Measurements from ENCODE around the gene ADARB1. TPM values are rescaled to one million over a fixed set of nuclear protein-coding genes. Genes with fewer than 3 reads are reported as not detected.
A peak's percentile ranks its signal among the peaks of the same experiment; 100 is the strongest.

Gene ADARB1
- total and polyA plus RNA-seq, 9 of the 15 experiments (the other 6 are each of a cell fraction or from before 2014, with no cell fraction given): 6.7 to 16.0 (median 8.3) TPM

GRCh38 chr21:45053561-45054226 is 20.7 kb upstream of the ADARB1 start (continued):
- TF ChIP-seq, protein P1, sequence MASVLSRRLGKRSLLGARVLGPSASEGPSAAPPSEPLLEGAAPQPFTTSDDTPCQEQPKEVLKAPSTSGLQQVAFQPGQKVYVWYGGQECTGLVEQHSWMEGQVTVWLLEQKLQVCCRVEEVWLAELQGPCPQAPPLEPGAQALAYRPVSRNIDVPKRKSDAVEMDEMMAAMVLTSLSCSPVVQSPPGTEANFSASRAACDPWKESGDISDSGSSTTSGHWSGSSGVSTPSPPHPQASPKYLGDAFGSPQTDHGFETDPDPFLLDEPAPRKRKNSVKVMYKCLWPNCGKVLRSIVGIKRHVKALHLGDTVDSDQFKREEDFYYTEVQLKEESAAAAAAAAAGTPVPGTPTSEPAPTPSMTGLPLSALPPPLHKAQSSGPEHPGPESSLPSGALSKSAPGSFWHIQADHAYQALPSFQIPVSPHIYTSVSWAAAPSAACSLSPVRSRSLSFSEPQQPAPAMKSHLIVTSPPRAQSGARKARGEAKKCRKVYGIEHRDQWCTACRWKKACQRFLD (CRISPR knock-in tag; IDR thresholded peaks at IDR 0.05): no peak
- TF ChIP-seq NFIX (CRISPR knock-in tag; IDR thresholded peaks at IDR 0.05; ENCODE audit: low read depth): no peak

GRCh38 chr21:45054227-45054926 is 20.0 kb upstream of the ADARB1 start:
- FAIRE-seq (no peak), DNase-seq (ENCODE audit: extremely low read depth in 1 of 4, low spot score in 3 of 4) (no peak), ATAC-seq (peak; percentile 39)
- TF ChIP-seq ZNF212 (CRISPR knock-in tag; IDR thresholded peaks at IDR 0.05) (no peak), ETS1 (conservative IDR thresholded peaks at IDR 0.05; ENCODE audit: control insufficient read depth, low read depth, low read length) (no peak), SMAD4 (CRISPR knock-in tag; conservative IDR thresholded peaks at IDR 0.05) (no peak), ETS2 (tag; IDR thresholded peaks at IDR 0.05; ENCODE audit: borderline replicate concordance, poor library complexity, severe bottlenecking) (no peak), SUPT5H (IDR thresholded peaks at IDR 0.05) (no peak), HDAC6 (IDR thresholded peaks at IDR 0.05; ENCODE audit: low read depth, low read length) (no peak)
- H3K4me1 ChIP-seq (replicated peaks in 1 of 2; ENCODE audit: control insufficient read depth in 2 of 2, insufficient read depth in 2 of 2, low read length in 2 of 2): peaks cover 0 to 9% of the 10 kb centered on the region in 2 experiments; a peak in 1 of 5 replicates
- H3K4me2 ChIP-seq (ENCODE audit: insufficient read depth, low read length): no peak overlapping the region
- peaks cover 11% of the 10 kb centered on the region; the same call in 1 of the 2 replicates for H4K20me1 ChIP-seq (replicated peaks; ENCODE audit: control insufficient read depth, insufficient read depth, low read length)
- no peaks in the 10 kb centered on the region for H3K9me3 ChIP-seq (replicated peaks; ENCODE audit: control insufficient read depth, insufficient read depth, low read depth, low read length)
- no peaks in the 10 kb centered on the region for H3K36me3 ChIP-seq (ENCODE audit: control insufficient read depth, insufficient read depth, low read length)
- H3K79me2 ChIP-seq (ENCODE audit: control insufficient read depth, insufficient read depth, low read length): no peaks in the 10 kb centered on the region
- H3K27ac ChIP-seq (ENCODE audit: extremely low read depth, low read depth, low read length): no peak overlapping the region
- H3K9me1 ChIP-seq (ENCODE audit: control insufficient read depth, insufficient read depth, low read length): no peaks in the 10 kb centered on the region
- ChIA-PET CTCF (ENCODE audit: low intra/inter-chr PET ratio) (no interaction called here), POLR2A (interaction anchor here (0.6 to 3.4 kb wide), 12 partner anchors 9 to 128 kb away, joined by 3 to 21 read pairs (median 4); partner anchors contain the start of gene ADARB1)
- WGBS (ENCODE audit: insufficient coverage, low coverage, missing lambda C conversion rate): 3% methylated on average over 18 of the region's 18 CpGs
- intact Hi-C loops (cut with micrococcal nuclease) (no loop called here), in situ Hi-C loops (cut with MboI) (no loop called here)
- no TSS peak for BruUV-seq (replicated peaks)
- H2AFZ ChIP-seq (ENCODE audit: low read depth, low read length): no peak overlapping the region
- no peak overlapping the region for H3K4me3 ChIP-seq
- H3K27me3 ChIP-seq (ENCODE audit: control insufficient read depth in 2 of 2, insufficient read depth in 2 of 2, low read length in 2 of 2): peaks cover 61 to 85% of the 10 kb centered on the region in 2 experiments
- H3K9ac ChIP-seq (ENCODE audit: insufficient read depth in 1 of 2, low read depth in 2 of 2, low read length in 2 of 2): 0 out of 4 replicates have a peak overlapping the region, but pooled peaks of 1 of the 2 experiments have one; percentile 49

Measured in K562 (cell line).